AG20443 (cell line): ENCODE data around the gene SPEM1.

Experiments
- DNase-seq: peaks from one replicate; pipeline ENCODE4 v3.0.0; 2012; ENCODE audit warnings: low spot score, mixed read lengths

Gene SPEM1

DNA sequence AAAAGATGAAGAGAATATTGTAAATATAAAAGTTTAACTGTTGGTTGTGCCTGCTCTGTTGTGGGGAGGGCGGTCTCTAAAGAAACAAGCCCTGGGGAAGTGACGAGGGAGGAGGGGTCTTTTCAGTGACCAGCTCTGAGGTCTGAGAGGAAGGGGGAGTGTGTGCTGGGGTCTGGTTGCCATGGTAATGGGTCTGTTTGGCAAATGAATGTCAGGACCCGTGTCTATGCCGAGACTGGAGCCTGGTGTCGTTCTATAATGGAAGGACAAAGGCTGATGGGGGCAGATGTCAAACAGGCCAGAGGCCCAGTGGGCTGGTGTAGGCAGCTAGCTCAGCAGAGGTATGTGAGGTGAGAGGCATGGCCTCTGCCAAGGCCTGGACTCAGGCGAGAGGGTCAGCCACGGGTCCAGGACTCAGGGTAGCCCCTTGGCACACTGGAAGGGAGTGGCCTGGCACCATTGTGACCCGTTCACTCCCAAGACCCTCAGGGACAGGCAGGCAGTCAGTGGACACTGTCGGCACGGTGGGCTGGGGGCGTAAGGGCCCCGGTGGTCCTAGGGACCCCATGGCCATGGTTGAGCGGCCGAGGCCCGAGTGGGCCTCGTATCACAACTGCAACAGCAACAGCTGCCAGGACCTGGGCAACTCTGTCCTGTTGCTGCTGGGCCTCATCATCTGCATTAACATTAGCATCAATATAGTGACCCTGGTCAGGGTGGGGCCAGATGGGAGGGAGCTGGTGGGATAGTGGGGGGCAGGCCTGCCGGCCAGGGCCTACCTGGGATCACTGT is at the start of gene SPEM1:
Gene SPEM1, plus strand, starts transcription at position 506 of the 792 bp plus-strand sequence. Its CDS starts 61 bp downstream, at position 567.
- no peak for DNase-seq

GRCh38 chr17:7370853-7371252 is 49.3 kb upstream of the SPEM1 start:
- DNase-seq: no peak

DNA sequence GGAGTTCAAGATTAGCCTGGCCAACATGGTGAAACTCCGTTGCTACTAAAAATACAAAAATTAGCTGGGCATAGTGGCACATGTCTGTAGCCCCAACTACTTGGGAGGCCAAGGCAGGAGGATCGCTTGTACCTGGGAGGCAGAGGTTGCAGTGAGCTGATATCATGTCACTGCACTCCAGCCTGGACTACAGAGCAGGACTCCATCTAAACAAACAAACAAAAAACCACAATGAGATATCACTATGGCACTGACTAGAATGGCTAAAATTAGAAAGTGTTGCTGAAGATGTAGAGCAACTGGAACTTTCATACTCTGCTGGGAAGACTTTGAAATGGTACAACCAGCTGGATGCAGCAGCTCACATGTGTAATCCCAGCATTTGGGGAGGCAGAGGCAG is 45.8 kb upstream of the SPEM1 start:
- DNase-seq: no peak

- no peak for DNase-seq
These were observed 41.0 kb upstream of the SPEM1 start for GRCh38 chr17:7379134-7379533.

DNA sequence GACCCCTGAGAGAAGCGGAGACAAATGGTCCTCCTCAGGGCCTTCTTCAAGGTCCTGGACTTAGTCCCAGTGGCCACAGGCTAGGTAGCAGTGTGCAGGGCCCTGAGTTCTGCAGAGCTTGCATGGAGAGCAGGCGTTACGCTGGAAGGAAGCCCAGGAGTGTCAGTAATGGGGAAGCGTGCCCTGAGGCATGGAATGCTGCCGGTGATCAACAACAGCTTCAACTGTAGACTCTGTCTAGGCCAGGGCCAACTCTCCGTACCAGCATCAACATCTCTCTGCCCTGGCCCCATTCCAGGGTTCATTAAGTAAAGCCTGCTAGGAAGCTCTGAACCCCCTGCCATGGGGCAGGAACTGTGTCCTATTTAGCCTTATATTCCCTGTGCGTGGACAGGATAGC is 39.8 kb upstream of the SPEM1 start:
- DNase-seq: peak; percentile 82

- peak; percentile 69 for DNase-seq
These were observed 39.1 kb upstream of the SPEM1 start, which contains the start of gene TNK1 for GRCh38 chr17:7380855-7381683. TSS of gene TNK1 (plus strand) at chr17:7381089. CDS start at chr17:7382927, 1,838 bp downstream.

GRCh38 chr17:7382901-7383300 is 37.2 kb upstream of the SPEM1 start:
- DNase-seq: no peak

DNA sequence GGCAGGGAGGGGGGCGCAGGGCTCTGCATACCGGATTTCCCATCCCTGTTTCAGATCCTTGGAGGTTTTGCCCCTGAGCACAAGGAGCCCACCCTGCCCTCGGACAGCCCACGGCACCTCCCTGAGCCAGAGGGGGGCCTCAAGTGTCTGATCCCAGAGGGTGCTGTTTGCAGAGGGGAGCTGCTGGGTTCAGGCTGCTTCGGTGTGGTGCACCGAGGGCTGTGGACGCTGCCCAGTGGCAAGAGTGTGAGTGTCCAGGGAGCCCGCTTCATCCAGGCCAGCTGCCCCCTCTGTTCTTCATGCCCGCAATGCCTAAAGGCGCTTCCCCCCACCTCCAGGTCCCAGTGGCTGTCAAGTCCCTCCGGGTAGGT is 36.8 kb upstream of the SPEM1 start:
- DNase-seq: no peak

DNA sequence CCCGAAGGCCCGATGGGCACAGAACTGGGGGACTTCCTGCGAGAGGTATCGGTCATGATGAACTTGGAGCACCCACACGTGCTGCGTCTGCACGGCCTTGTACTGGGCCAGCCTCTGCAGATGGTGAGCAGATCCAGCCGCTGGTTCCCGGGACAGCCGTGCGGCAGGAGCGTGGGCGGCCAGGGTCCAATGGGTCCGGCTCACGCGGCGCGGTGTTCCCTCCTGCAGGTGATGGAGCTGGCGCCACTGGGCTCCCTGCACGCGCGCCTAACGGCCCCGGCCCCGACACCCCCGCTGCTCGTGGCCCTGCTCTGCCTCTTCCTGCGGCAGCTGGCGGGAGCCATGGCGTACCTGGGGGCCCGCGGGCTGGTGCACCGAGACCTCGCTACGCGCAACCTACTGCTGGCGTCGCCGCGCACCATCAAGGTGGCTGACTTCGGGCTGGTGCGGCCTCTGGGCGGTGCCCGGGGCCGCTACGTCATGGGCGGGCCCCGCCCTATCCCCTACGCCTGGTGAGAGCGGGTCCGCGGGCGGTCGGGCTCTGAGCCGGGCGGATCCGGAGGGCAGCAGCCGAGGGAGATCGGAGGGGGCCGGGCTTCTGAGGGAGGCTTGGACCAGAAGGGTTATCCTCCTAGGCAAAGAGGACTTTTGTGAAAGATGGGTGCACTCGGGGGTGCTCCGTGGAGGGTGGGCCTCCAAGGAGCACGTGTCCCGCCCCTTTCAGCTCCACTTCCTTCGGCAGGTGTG is 36.2 kb upstream of the SPEM1 start:
- peak; percentile 73 for DNase-seq

GRCh38 chr17:7384489-7385081 is 35.5 kb upstream of the SPEM1 start:
- DNase-seq: no peak

GRCh38 chr17:7388856-7389255 is 31.3 kb upstream of the SPEM1 start:
- no peak for DNase-seq

DNA sequence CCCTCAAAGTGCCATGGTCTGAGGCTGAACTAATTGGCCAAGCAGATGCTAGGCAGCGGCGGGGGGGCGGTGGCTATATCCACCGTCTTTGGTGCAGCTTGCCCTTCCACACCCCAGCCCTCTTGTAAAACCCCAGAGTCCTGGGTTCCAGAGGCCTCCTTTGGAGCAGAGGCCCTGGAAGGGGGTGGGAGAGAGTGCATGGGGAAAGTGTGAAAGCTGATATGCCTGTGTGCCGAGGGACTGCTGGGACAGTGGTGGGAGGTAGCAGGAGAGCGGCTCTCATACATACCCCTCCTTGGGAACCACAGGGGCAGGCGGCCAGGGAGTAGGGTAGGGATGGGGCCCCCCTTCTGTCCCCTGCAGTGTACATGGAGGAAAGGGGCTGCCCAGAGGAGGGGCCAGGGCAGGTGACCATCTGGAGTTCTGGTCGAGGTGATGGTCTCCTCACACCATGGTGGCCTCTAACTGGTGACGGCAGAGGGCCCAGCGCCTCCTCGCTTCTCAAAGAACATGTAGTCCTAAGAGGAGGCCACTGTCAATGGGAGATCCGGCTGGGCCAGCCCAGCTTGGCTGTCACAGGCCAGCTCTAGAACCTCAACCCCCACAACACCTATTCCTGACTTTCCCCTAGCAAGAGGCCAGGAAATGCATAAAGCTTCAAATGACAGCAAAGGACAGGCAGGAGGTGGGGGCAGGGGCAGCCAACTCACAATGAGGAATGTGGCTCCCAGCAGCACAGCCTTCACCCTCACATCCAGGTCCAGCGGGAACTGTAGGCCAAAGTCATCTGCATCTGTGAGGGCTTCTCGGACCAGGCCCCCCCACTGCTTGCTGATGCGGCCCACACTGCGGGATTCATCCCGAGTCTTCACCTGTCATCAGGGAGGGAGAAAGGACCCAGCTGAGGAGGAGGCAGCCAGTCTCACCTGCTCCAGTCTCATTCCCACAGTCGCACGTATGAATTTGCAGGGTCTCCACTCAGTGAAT is 29.9 kb upstream of the SPEM1 start:
- DNase-seq: no peak

GRCh38 chr17:7391307-7391706 is 28.8 kb upstream of the SPEM1 start:
- no peak for DNase-seq

DNA sequence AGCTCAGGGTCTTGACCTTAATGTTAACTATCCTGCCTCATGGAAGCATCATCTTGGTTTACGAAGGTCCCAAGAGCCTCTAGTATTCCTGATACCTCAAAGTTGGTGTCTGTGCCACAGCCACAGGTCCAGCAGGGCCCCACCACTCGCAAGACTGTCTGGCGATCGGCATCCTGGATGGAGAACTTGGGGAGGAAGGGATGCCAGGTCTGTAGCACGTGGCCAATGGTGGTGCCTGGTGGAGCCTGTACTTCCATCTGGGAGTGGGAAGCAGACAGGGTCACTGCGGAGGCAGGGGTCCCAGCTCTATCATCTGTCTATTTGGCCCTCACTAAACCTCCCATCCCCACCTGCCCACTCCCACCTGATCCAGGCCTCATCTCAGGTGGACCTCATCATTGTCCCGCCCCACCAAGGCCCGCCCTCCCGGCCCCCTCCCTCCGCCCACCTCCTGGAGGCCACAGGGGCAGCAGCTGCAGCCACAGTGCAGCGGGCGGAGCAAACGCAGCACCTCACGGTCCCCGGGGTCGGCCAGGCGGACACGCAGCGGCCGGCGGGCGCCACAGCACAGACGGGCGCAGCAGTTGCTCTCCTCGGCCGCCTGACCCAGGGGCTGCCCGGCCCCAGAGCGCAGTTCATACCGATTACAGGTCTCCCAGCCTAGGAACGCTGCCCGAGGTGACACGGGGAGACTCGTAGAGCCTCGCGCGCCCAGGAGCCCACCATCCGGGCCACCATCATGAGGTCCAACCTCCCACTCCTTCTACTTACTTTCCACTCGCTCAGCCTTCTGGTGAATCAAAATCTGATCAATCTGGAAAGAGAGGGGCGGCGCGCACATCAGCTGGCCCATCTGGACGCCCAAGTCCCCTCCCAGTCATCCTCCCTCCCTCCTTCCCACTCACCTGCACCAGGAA is 27.2 kb upstream of the SPEM1 start:
- no peak for DNase-seq

GRCh38 chr17:7393613-7394451 is 26.3 kb upstream of the SPEM1 start:
- peak; percentile 47 for DNase-seq

GRCh38 chr17:7394452-7395191 is 25.5 kb upstream of the SPEM1 start, which contains the start of gene PLSCR3:
TSS of gene PLSCR3 (minus strand) at chr17:7394525. CDS start at chr17:7394110, 415 bp downstream.
- DNase-seq: peak; percentile 96

GRCh38 chr17:7396147-7396546 is 24.0 kb upstream of the SPEM1 start:
- DNase-seq: no peak

- no peak for DNase-seq
These were observed 21.5 kb upstream of the SPEM1 start for GRCh38 chr17:7398612-7399011.
